B cell (primary cell): ENCODE results near the gene MSL3B.

ENCODE experiments used
- ATAC-seq: fragments of 200-7000 bp; cut with Tn5 transposase; one replicate; pipeline ENCODE4 v1.10.0; 2021; ENCODE audit warnings: low read depth, mild to moderate bottlenecking, moderate number of reproducible peaks, moderate library complexity
- CTCF ChIA-PET: fragments of 350-600 bp; sonication (Branson Sonifier 250); formaldehyde crosslinking; loops from one replicate; lab custom pipeline; 2021; ENCODE audit warnings: antibody characterized with exemption, inconsistent platforms; lab: Charles Lee
- POLR2A ChIA-PET: fragments of 350-600 bp; sonication (Branson Sonifier 250); formaldehyde crosslinking; loops from one replicate; lab custom pipeline; 2021; ENCODE audit warnings: antibody characterized with exemption; lab: Charles Lee
- DNase-seq: peaks from one replicate; pipeline ENCODE4 v3.0.0; 2013
- H2AFZ ChIP-seq: 2 replicates; pipeline ENCODE4 v1.6.1; 2012; ENCODE audit warnings: mild to moderate bottlenecking, low read depth, low read length; ENCODE audit not compliant: insufficient read depth, poor library complexity, severe bottlenecking
- H3K27ac ChIP-seq, 2 donors: 1 replicate in 1 of 2; 2 replicates in 1 of 2; pipeline ENCODE4 v1.5.1; 2012 to 2013; ENCODE audit warnings: low read length in 2 of 2, mild to moderate bottlenecking in 2 of 2, moderate library complexity in 1 of 2
- H3K27me3 ChIP-seq, 4 experiments: fragments of 200-600 bp in 1 of 4; sonication (generic) in 1 of 4; replicated peaks in 1 of 4; 1 replicate in 2 of 4; 2 replicates in 2 of 4; pipeline versions ENCODE4 v1.6.1 to v1.7.0; 2013 to 2016; ENCODE audit warnings: low read length in 3 of 4, mild to moderate bottlenecking in 2 of 4, mixed read lengths in 1 of 4, moderate library complexity in 1 of 4; ENCODE audit not compliant: insufficient read depth in 4 of 4, control insufficient read depth in 3 of 4; ENCODE audit errors: control extremely low read depth in 1 of 4
- H3K36me3 ChIP-seq, 2 experiments: replicated peaks in 1 of 2; 1 replicate in 1 of 2; 2 replicates in 1 of 2; pipeline versions ENCODE4 v1.6.1 to v1.7.1; 2013; ENCODE audit warnings: low read length in 1 of 2; ENCODE audit not compliant: insufficient read depth in 2 of 2, control insufficient read depth in 1 of 2; ENCODE audit errors: control extremely low read depth in 1 of 2, extremely low read depth in 1 of 2
- H3K4me1 ChIP-seq, 2 donors: fragments of 200-600 bp in 1 of 2; sonication (generic) in 1 of 2; 1 replicate in 1 of 2; 2 replicates in 1 of 2; pipeline versions ENCODE4 v1.5.1 to v1.6.1; 2013 to 2017; ENCODE audit warnings: low read length in 2 of 2; ENCODE audit not compliant: control insufficient read depth in 2 of 2, insufficient read depth in 2 of 2
- H3K4me2 ChIP-seq: replicated peaks from 2 replicates; pipeline ENCODE3; 2012; ENCODE audit warnings: mild to moderate bottlenecking, low read depth, low read length; ENCODE audit not compliant: poor library complexity, severe bottlenecking
- H3K4me3 ChIP-seq, 5 experiments: fragments of 200-600 bp in 1 of 5; sonication (generic) in 1 of 5; 1 replicate in 3 of 5; 2 replicates in 2 of 5; pipeline versions ENCODE4 v1.5.1 to v1.7.0; 2011 to 2016; ENCODE audit warnings: low read length in 4 of 5, mild to moderate bottlenecking in 4 of 5, low read depth in 2 of 5, control low read depth in 1 of 5, moderate library complexity in 1 of 5; ENCODE audit not compliant: insufficient read depth in 1 of 5; ENCODE audit errors: control extremely low read depth in 1 of 5, extremely low read depth in 1 of 5
- H3K79me2 ChIP-seq: fragments of 200-600 bp; sonication (generic); one replicate; pipeline ENCODE4 v1.6.0; 2016; ENCODE audit warnings: low read length; ENCODE audit not compliant: control insufficient read depth, insufficient read depth
- H3K9ac ChIP-seq: fragments of 200-600 bp; sonication (generic); 2 replicates; pipeline ENCODE4 v1.6.1; 2017; ENCODE audit warnings: mild to moderate bottlenecking, low read length, moderate library complexity
- H3K9me3 ChIP-seq, 3 donors: one replicate each; pipeline versions ENCODE4 v1.6.1 to v1.7.1; 2013; ENCODE audit warnings: low read length in 2 of 3; ENCODE audit not compliant: control insufficient read depth in 2 of 3, insufficient read depth in 1 of 3; ENCODE audit errors: control extremely low read depth in 1 of 3
- H4K20me1 ChIP-seq: 2 replicates; pipeline ENCODE4 v1.6.0; 2012; ENCODE audit warnings: mild to moderate bottlenecking, low read length; ENCODE audit not compliant: insufficient read depth, control insufficient read depth, poor library complexity, severe bottlenecking
- H3K27ac Mint-ChIP-seq: one replicate; pipeline ENCODE4 v1.8.0; 2021; ENCODE audit warnings: mixed read lengths
- H3K27me3 Mint-ChIP-seq: one replicate; pipeline ENCODE4 v1.8.0; 2021; ENCODE audit warnings: mixed read lengths
- H3K4me1 Mint-ChIP-seq: one replicate; pipeline ENCODE4 v1.8.0; 2021; ENCODE audit warnings: mixed read lengths
- H3K4me3 Mint-ChIP-seq: one replicate; pipeline ENCODE4 v1.8.0; 2021; ENCODE audit warnings: mixed read lengths
- H3K9me3 Mint-ChIP-seq: one replicate; pipeline ENCODE4 v1.8.0; 2022; ENCODE audit warnings: mixed read lengths; ENCODE audit not compliant: insufficient read depth
- CTCF ChIP-seq: fragments of 200-600 bp; IDR thresholded peaks from one replicate; pipeline ENCODE4 v1.8.0; 2022; ENCODE audit warnings: antibody characterized with exemption, mild to moderate bottlenecking
- EZH2 ChIP-seq: IDR thresholded peaks from 2 replicates; pipeline ENCODE4 v1.6.1; 2012; ENCODE audit warnings: borderline replicate concordance, low read depth, mild to moderate bottlenecking, moderate library complexity, low read length; ENCODE audit not compliant: insufficient read depth, poor library complexity, severe bottlenecking
- WGBS: methylation state at CpG from one replicate; pipeline ENCODE4 v1.1.5; 2013; ENCODE audit warnings: missing lambda C conversion rate; ENCODE audit not compliant: insufficient coverage; 5-methylcytosine and 5-hydroxymethylcytosine counted together
- intact Hi-C: fragments of 100-400 bp; cut with micrococcal nuclease; formaldehyde crosslinking; loops from one replicate; pipeline ENCODE4 v1.10.0; 2022

Gene MSL3B

GRCh38 chr2:233822781-233823730 is 45.1 kb downstream of the MSL3B start:
- H3K9ac ChIP-seq, result no peak overlapping the region

More at GRCh38 chr2:233822781-233823730, 45.1 kb downstream of the MSL3B start:
- Histone ChIP-seq H3K36me3 (no peaks in the 10 kb centered on the region), H4K20me1 (no peaks in the 10 kb centered on the region), H3K79me2 (no peaks in the 10 kb centered on the region), H3K27me3 (no peaks in the 10 kb centered on the region), H2AFZ (no peak overlapping the region), H3K4me1 (no peaks in the 10 kb centered on the region), H3K9me3 (no peaks in the 10 kb centered on the region), H3K4me2 (no peak overlapping the region), H3K4me3 (no peak overlapping the region), H3K27ac (no peak overlapping the region)
- peaks cover 7% of the 10 kb centered on the region for H3K27me3 Mint-ChIP-seq
- H3K4me1 Mint-ChIP-seq, result no peaks in the 10 kb centered on the region
- TF ChIP-seq EZH2 (no peak), CTCF (no peak)
- ATAC-seq (no peak), DNase-seq (no peak)
- H3K9me3 Mint-ChIP-seq, result peaks cover 1% of the 10 kb centered on the region
- ChIA-PET POLR2A (no interaction called here), CTCF (no interaction called here)
- H3K27ac Mint-ChIP-seq, result no peak overlapping the region
- 94% methylated on average over 24 of the region's 25 CpGs for WGBS
- intact Hi-C loops, result no loop called here
- no peak overlapping the region for H3K4me3 Mint-ChIP-seq
